Cardiac fibroblast (primary cell): Measurements from ENCODE around the gene TMTC1.

Experiments
- DNase-seq, 2 donors: peaks; one replicate each; pipeline versions ENCODE4 v3.0.0 to v3.0.0-alpha.2; 2010; ENCODE audit warnings: low read depth in 2 of 2
- H3K4me3 ChIP-seq, 2 donors: replicated peaks in 1 of 2; 1 replicate in 1 of 2; 2 replicates in 1 of 2; pipeline ENCODE4 v1.5.1; 2011; ENCODE audit warnings: low read depth in 2 of 2, low read length in 2 of 2, mild to moderate bottlenecking in 2 of 2, moderate library complexity in 1 of 2
- CTCF ChIP-seq: IDR thresholded peaks from one replicate; pipeline ENCODE4 v1.5.1; 2011; ENCODE audit warnings: low read depth, mild to moderate bottlenecking, low read length, inconsistent platforms

TMTC1 gene

GRCh38 chr12:29742646-29743045 lies 41.1 kb downstream of the TMTC1 start:
- no peak for DNase-seq
- H3K4me3 ChIP-seq = no peak overlapping the region
- TF ChIP-seq CTCF = no peak

GRCh38 chr12:29741342-29742241 lies 42.1 kb downstream of the TMTC1 start:
- no peak overlapping the region for H3K4me3 ChIP-seq
- peak; percentile 93 to 97 for DNase-seq
- no peak for TF ChIP-seq CTCF

- no peak for TF ChIP-seq CTCF
- DNase-seq = peak in 1 of 2 donors; percentile 72
- H3K4me3 ChIP-seq = no peak overlapping the region
Observed at GRCh38 chr12:29739279-29739991, 44.3 kb downstream of the TMTC1 start.

- no peak for TF ChIP-seq CTCF
- no peak overlapping the region for H3K4me3 ChIP-seq
- DNase-seq = peak in 1 of 2 donors; percentile 48
Observed at GRCh38 chr12:29738365-29738764, 45.4 kb downstream of the TMTC1 start.

GRCh38 chr12:29737644-29738043 lies 46.1 kb downstream of the TMTC1 start:
- no peak overlapping the region for H3K4me3 ChIP-seq
- no peak for TF ChIP-seq CTCF
- DNase-seq = no peak

GRCh38 chr12:29735604-29736003 lies 48.1 kb downstream of the TMTC1 start:
- H3K4me3 ChIP-seq = no peak overlapping the region
- no peak for TF ChIP-seq CTCF

More at GRCh38 chr12:29735604-29736003, 48.1 kb downstream of the TMTC1 start:
- no peak for DNase-seq
